Measurements from ENCODE around the gene MMP15. TPM values are rescaled to one million over a fixed set of nuclear protein-coding genes. Genes with fewer than 3 reads are reported as not detected.

MMP15 gene
- total RNA-seq, 2 experiments from 2014 or later = 0.25 to 0.31 TPM

DNA sequence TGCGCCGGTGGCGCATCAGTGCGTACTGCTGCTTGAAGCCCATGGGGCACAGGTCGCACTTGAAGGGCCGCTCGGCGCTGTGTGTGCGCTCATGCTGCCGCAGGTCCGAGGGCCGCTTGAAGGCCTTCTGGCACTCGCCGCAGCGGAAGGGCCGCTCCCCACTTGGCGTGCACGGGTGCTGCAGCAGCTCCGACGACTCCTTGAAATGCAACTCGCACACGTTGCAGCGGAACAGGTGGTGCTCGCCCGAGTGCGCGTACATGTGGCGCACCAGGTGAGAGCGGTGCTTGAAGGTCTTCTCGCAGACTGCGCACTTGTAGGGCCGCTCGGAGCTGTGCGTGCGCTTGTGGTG, 28.4 kb upstream of the MMP15 start:
- Mint-ChIP-seq H3K27ac (no peak overlapping the region), H3K4me3 (no peak overlapping the region), H3K36me3 (ENCODE audit: low read depth) (peaks cover 55% of the 10 kb centered on the region), H3K9me3 (no peaks in the 10 kb centered on the region), H3K4me1 (ENCODE audit: low read depth) (peaks cover 59% of the 10 kb centered on the region), H3K27me3 (no peaks in the 10 kb centered on the region)
- Histone ChIP-seq H3K36me3 (ENCODE audit: insufficient read depth, low read length) (peaks cover 46% of the 10 kb centered on the region), H3K4me3 (ENCODE audit: low read length) (no peak overlapping the region), H3K9me3 (ENCODE audit: control insufficient read depth in 1 of 2, insufficient read depth in 1 of 2, low read length in 2 of 2) (no peaks in the 10 kb centered on the region), H3K27ac (ENCODE audit: low read depth in 1 of 2, low read length in 2 of 2) (no peak overlapping the region), H3K4me1 (ENCODE audit: insufficient read depth, low read length) (peaks cover 85% of the 10 kb centered on the region), H3K27me3 (ENCODE audit: control insufficient read depth in 1 of 2, insufficient read depth in 2 of 2, low read length in 2 of 2) (no peaks in the 10 kb centered on the region)
- ChIA-PET CTCF (no interaction called here), POLR2A (no interaction called here)
- TF ChIP-seq, protein P1, sequence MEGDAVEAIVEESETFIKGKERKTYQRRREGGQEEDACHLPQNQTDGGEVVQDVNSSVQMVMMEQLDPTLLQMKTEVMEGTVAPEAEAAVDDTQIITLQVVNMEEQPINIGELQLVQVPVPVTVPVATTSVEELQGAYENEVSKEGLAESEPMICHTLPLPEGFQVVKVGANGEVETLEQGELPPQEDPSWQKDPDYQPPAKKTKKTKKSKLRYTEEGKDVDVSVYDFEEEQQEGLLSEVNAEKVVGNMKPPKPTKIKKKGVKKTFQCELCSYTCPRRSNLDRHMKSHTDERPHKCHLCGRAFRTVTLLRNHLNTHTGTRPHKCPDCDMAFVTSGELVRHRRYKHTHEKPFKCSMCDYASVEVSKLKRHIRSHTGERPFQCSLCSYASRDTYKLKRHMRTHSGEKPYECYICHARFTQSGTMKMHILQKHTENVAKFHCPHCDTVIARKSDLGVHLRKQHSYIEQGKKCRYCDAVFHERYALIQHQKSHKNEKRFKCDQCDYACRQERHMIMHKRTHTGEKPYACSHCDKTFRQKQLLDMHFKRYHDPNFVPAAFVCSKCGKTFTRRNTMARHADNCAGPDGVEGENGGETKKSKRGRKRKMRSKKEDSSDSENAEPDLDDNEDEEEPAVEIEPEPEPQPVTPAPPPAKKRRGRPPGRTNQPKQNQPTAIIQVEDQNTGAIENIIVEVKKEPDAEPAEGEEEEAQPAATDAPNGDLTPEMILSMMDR (IDR thresholded peaks at IDR 0.05) = no peak
- intact Hi-C loops (cut with DNase I, micrococcal nuclease) = loop anchor here (5.0 to 10.0 kb wide), 2 partner anchors 260 to 628 kb away; partner anchors contain the start of genes CNOT1 (in 1 of the 2) and KATNB1 (in 1 of the 2)
- no peak for ATAC-seq (ENCODE audit: poor library complexity)
- no peak for DNase-seq

DNA sequence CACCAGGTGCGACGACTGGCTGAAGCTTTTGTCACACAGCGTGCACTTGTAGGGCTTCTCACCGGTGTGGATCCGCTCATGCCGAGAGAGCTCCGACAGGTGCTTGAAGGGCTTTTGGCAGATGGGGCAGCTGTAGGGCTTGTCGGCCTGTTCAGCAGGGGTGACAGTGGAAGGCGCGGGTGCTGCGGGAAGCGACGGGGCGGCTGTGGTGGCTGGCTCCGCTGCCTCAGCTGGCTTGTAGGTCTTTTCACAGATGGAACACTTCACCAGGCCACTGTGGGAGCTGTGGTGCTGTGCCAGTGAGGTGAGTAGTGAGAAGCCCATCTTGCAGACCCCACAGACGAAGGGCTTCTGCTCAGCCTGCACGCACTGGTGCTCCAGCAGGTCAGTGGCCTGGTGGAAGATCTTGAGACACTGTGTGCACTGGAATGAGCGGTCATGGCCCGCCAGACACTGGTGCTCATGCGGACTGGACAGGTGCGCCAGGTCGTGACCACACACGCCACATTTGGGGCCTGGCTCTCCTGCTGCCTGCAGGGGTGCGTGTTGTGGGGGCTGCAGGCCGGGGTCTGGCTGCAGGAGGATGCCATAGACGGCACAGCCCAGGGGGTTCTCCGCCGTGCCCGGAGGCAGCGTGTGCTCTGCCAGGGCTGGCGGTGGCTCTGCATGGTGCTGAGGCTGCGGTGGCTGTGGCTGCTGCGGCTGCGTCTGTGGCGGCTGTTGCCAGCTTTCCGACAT, 27.9 kb upstream of the MMP15 start:
- peak overlapping the region; percentile 89 for H3K4me3 Mint-ChIP-seq
- DNase-seq = no peak
- no peaks in the 10 kb centered on the region for H3K9me3 ChIP-seq (ENCODE audit: control insufficient read depth in 1 of 2, insufficient read depth in 1 of 2, low read length in 2 of 2)
- peaks cover 65% of the 10 kb centered on the region for H3K4me1 Mint-ChIP-seq (ENCODE audit: low read depth)
- no peaks in the 10 kb centered on the region for H3K27me3 Mint-ChIP-seq
- no peaks in the 10 kb centered on the region for H3K9me3 Mint-ChIP-seq
- H3K27me3 ChIP-seq (ENCODE audit: control insufficient read depth in 1 of 2, insufficient read depth in 2 of 2, low read length in 2 of 2) = no peaks in the 10 kb centered on the region
- H3K36me3 ChIP-seq (ENCODE audit: insufficient read depth, low read length) = peaks cover 46% of the 10 kb centered on the region
- no peak for ATAC-seq (ENCODE audit: poor library complexity)
- peaks cover 90% of the 10 kb centered on the region for H3K4me1 ChIP-seq (ENCODE audit: insufficient read depth, low read length)
- POLR2A ChIA-PET = interaction anchor here (5.1 kb wide), 1 partner anchor 13 kb away, joined by 34 read pairs; no protein-coding TSS in a partner anchor
- H3K36me3 Mint-ChIP-seq (ENCODE audit: low read depth) = peaks cover 60% of the 10 kb centered on the region
- H3K27ac ChIP-seq (ENCODE audit: low read depth in 1 of 2, low read length in 2 of 2) = peak overlapping the region; percentile 8 to 64
- intact Hi-C loops (cut with DNase I, micrococcal nuclease) = loop anchor here (1.0 to 10.0 kb wide), 4 partner anchors 12 to 627 kb away; partner anchors contain the start of genes CNOT1 (in 1 of the 2) and KATNB1 (in 1 of the 2)
- peak overlapping the region; percentile 82 for H3K27ac Mint-ChIP-seq
- TF ChIP-seq, protein P1 (IDR thresholded peaks at IDR 0.05) = no peak
- no peak overlapping the region for H3K4me3 ChIP-seq (ENCODE audit: low read length)
- CTCF ChIA-PET = no interaction called here

DNA sequence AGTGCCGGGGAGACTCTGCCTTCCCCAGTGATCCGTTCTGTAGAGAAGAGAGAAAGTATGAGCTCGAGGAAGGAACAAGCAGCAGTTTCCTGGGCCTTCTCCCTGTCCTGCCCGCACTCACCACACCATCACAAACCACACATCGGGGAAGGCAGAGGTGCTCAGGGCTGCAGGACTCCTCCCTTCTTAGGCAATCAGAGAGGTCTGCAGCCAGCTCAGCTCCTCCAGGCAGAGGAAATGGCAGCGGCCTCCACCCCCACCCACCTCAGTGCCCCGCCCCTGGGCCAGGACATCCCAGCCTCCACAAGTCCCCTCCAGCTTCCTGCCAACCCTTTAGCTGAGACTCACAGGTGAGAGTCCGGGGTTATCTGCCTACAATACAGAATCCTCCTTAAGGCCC, 27.1 kb upstream of the MMP15 start:
- CTCF ChIA-PET = no interaction called here
- Mint-ChIP-seq H3K36me3 (ENCODE audit: low read depth) (peaks cover 66% of the 10 kb centered on the region), H3K27me3 (no peaks in the 10 kb centered on the region), H3K27ac (peak overlapping the region; percentile 82), H3K4me1 (ENCODE audit: low read depth) (peaks cover 68% of the 10 kb centered on the region), H3K4me3 (peak overlapping the region; percentile 89), H3K9me3 (no peaks in the 10 kb centered on the region)
- Histone ChIP-seq H3K27me3 (ENCODE audit: control insufficient read depth in 1 of 2, insufficient read depth in 2 of 2, low read length in 2 of 2) (no peaks in the 10 kb centered on the region), H3K27ac (ENCODE audit: low read depth in 1 of 2, low read length in 2 of 2) (peak overlapping the region; percentile 64 to 77), H3K9me3 (ENCODE audit: control insufficient read depth in 1 of 2, insufficient read depth in 1 of 2, low read length in 2 of 2) (no peaks in the 10 kb centered on the region), H3K4me1 (ENCODE audit: insufficient read depth, low read length) (peaks cover 84% of the 10 kb centered on the region), H3K4me3 (ENCODE audit: low read length) (peak overlapping the region; percentile 75), H3K36me3 (ENCODE audit: insufficient read depth, low read length) (peaks cover 45% of the 10 kb centered on the region)
- intact Hi-C loops (cut with DNase I, micrococcal nuclease) = loop anchor here (1.0 to 10.0 kb wide), 4 partner anchors 13 to 626 kb away; partner anchors contain the start of genes CNOT1 (in 1 of the 2) and KATNB1 (in 1 of the 2)
- POLR2A ChIA-PET = interaction anchor here (1.2 to 5.1 kb wide), 4 partner anchors 9 to 394 kb away, joined by 3 to 34 read pairs (median 10); partner anchors contain the start of genes CFAP20 and GINS3
- peak; percentile 10 for ATAC-seq (ENCODE audit: poor library complexity)
- DNase-seq = peak; percentile 24 to 88 (median 53)
- TF ChIP-seq, protein P1 (IDR thresholded peaks at IDR 0.05) = no peak
